Measurements from ENCODE around the gene KSR1.

The KSR1 gene

DNA sequence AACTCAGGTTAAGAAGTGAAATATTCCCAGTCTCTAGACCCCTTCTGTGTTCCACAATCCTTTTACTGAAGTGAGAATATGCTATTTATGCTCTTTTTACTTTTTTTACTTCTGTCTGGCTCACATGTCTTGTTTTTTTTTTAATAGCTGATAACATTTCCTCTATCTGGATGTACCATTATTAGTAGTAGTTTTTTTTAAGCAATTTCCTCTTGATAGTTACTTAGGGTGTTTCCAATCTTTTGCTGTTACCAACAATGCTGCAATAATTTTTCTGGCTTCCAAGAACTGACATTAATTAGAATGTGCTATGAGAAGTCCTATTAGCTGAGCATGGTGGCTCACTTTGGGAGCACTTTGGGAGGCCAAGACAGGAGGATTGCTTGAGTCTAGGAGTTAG lies 32.0 kb downstream of the KSR1 start:
- H3K27me3 ChIP-seq (replicated peaks; ENCODE audit: control insufficient read depth, insufficient read depth, low read length) = no peaks in the 10 kb centered on the region
- no peaks in the 10 kb centered on the region for H3K9me3 ChIP-seq (ENCODE audit: control insufficient read depth, low read length)
- no peak overlapping the region for H3K4me3 ChIP-seq (ENCODE audit: low read length)
- no peaks in the 10 kb centered on the region for H3K36me3 ChIP-seq (ENCODE audit: control insufficient read depth, insufficient read depth, low read length, severe bottlenecking)
- no peak for DNase-seq (ENCODE audit: low read depth)
- peaks cover 24% of the 10 kb centered on the region for H3K4me1 ChIP-seq (ENCODE audit: control insufficient read depth, insufficient read depth, low read length)
- H3K9ac ChIP-seq (ENCODE audit: low read length) = no peak overlapping the region

DNA sequence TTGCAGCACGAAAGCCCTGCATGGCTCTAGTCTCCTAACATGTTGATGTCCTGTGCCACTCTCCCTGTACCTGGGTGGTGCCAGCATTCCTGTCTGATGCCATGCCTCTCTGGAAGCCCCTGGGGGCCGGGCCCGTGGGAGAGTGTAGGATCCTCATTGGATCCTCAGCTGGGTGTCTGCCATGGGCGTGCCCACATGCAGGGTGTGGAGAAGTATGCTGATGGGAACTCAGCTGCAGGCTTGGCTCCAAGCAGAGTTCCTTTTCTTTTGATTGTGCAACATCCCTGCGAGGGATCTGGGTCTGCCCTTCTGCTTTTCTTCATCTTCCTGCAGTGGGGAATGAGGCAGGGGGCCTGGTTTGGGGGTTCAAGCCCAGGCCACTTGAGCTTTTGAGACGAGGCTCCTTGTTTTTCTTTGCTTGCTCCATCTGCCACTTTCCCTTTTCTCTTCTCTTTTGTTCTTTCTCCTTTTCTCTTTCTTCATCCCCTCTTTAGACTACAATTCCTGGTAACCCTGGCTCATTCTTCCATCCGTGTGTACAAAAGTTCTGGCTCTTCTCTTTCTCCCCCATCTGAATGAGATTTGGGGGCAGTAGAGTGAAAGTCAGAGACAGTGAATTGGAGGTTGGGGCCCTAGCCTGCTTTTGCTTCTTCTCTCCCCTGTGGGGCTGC lies 32.9 kb downstream of the KSR1 start:
- Histone ChIP-seq H3K36me3 (ENCODE audit: control insufficient read depth, insufficient read depth, low read length, severe bottlenecking) (no peaks in the 10 kb centered on the region), H3K4me1 (ENCODE audit: control insufficient read depth, insufficient read depth, low read length) (peaks cover 33% of the 10 kb centered on the region), H3K9ac (ENCODE audit: low read length) (peak overlapping the region; percentile 22), H3K9me3 (ENCODE audit: control insufficient read depth, low read length) (no peaks in the 10 kb centered on the region), H3K27me3 (replicated peaks; ENCODE audit: control insufficient read depth, insufficient read depth, low read length) (no peaks in the 10 kb centered on the region), H3K4me3 (ENCODE audit: low read length) (peak overlapping the region; percentile 24)
- DNase-seq (ENCODE audit: low read depth) = peak; percentile 90

DNA sequence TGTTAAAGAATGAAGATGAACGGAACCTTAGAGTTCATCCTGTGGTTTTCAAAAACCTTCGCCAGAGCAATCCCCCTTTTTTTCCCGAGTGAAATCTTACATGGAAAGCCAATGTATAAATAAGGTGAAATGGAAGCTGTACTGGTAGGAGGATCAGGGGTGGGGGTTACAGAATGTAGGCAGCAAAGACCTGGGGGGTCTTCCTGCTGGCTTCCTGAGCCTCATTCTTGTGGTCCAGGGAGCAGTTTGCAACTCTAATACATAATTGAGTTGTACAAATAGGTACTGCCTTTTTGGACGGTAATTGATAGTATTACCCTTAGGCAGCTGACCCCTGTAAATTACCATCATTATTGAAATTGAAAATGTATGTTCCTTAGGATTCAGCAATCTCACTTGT lies 34.1 kb downstream of the KSR1 start:
- no peaks in the 10 kb centered on the region for H3K9me3 ChIP-seq (ENCODE audit: control insufficient read depth, low read length)
- no peak overlapping the region for H3K9ac ChIP-seq (ENCODE audit: low read length)
- no peaks in the 10 kb centered on the region for H3K27me3 ChIP-seq (replicated peaks; ENCODE audit: control insufficient read depth, insufficient read depth, low read length)
- H3K4me3 ChIP-seq (ENCODE audit: low read length) = no peak overlapping the region
- no peaks in the 10 kb centered on the region for H3K36me3 ChIP-seq (ENCODE audit: control insufficient read depth, insufficient read depth, low read length, severe bottlenecking)
- DNase-seq (ENCODE audit: low read depth) = no peak
- H3K4me1 ChIP-seq (ENCODE audit: control insufficient read depth, insufficient read depth, low read length) = peaks cover 45% of the 10 kb centered on the region

DNA sequence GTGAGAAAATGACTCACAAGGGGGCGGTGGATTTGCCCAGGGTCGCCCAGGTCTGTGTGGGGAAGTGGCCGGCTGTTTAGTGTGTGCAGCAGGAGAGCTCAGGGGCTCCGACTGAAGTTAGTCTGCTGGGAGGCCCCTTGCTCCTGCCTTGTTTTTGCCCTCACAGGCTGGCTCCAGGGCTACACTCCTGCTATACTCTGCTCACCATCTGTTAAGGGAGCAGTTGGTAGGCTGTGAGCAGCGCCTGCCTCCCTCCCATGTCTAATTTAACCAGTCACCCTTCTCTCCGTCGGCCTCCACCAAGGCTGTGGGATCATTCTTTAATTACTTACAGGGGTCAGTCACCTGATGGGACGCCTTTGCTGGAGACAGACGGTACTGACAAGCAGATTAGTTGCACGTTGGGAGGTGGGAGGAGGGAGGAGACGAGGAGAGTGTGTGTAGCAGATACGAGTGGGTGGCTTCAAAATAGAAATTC lies 35.5 kb downstream of the KSR1 start:
- DNase-seq (ENCODE audit: low read depth) = no peak

DNA sequence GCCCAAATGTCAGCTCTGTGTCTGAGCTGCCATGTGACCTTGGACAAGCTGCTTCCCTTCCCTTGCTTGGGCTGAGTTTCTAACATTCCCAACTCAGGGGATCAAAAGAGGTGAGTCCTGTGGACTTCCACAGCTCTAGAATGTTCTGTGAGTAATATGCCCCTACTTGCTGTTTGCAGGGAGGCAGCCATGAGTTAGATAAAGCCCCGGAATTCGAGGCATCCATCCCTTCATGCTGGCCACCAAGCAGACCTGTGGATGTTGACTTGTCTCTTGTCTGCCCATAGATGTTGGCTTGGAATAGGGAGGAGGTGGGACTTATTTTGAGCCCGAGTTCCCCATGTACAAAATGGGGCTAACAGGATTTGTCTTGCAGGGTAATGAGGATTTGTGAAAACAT lies 36.2 kb downstream of the KSR1 start:
- no peak for DNase-seq (ENCODE audit: low read depth)
- Histone ChIP-seq H3K9ac (ENCODE audit: low read length) (no peak overlapping the region), H3K9me3 (ENCODE audit: control insufficient read depth, low read length) (no peaks in the 10 kb centered on the region), H3K27me3 (replicated peaks; ENCODE audit: control insufficient read depth, insufficient read depth, low read length) (no peaks in the 10 kb centered on the region), H3K4me3 (ENCODE audit: low read length) (no peak overlapping the region), H3K36me3 (ENCODE audit: control insufficient read depth, insufficient read depth, low read length, severe bottlenecking) (no peaks in the 10 kb centered on the region), H3K4me1 (ENCODE audit: control insufficient read depth, insufficient read depth, low read length) (peaks cover 51% of the 10 kb centered on the region)

More for the DNA sequence above, 35.5 kb downstream of the KSR1 start:
- peaks cover 51% of the 10 kb centered on the region for H3K4me1 ChIP-seq (ENCODE audit: control insufficient read depth, insufficient read depth, low read length)
- H3K36me3 ChIP-seq (ENCODE audit: control insufficient read depth, insufficient read depth, low read length, severe bottlenecking) = no peaks in the 10 kb centered on the region
- H3K9ac ChIP-seq (ENCODE audit: low read length) = no peak overlapping the region
- no peaks in the 10 kb centered on the region for H3K27me3 ChIP-seq (replicated peaks; ENCODE audit: control insufficient read depth, insufficient read depth, low read length)
- no peak overlapping the region for H3K4me3 ChIP-seq (ENCODE audit: low read length)
- H3K9me3 ChIP-seq (ENCODE audit: control insufficient read depth, low read length) = no peaks in the 10 kb centered on the region

DNA sequence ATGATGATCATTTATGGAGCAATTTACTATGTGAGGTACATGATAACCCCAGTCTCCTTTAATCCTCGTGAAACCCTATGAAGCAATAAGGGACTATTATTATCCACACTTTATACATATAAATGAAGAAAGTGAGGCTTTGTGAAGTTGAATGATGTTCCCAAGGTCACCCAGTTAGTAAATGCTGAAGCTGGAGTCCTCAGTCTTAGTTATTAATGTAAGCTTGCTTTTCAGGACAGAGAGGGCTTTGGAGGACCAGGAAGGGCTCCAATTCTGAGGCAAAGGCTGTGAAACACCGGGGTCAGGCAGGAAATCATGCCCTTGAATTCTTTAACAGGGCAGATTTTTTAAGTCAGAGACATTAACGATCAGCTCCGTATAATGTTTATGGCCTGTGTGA lies 36.8 kb downstream of the KSR1 start:
- no peak overlapping the region for H3K9ac ChIP-seq (ENCODE audit: low read length)
- no peak for DNase-seq (ENCODE audit: low read depth)
- no peaks in the 10 kb centered on the region for H3K36me3 ChIP-seq (ENCODE audit: control insufficient read depth, insufficient read depth, low read length, severe bottlenecking)
- no peaks in the 10 kb centered on the region for H3K9me3 ChIP-seq (ENCODE audit: control insufficient read depth, low read length)
- no peak overlapping the region for H3K4me3 ChIP-seq (ENCODE audit: low read length)
- no peaks in the 10 kb centered on the region for H3K27me3 ChIP-seq (replicated peaks; ENCODE audit: control insufficient read depth, insufficient read depth, low read length)
- peaks cover 49% of the 10 kb centered on the region for H3K4me1 ChIP-seq (ENCODE audit: control insufficient read depth, insufficient read depth, low read length)

DNA sequence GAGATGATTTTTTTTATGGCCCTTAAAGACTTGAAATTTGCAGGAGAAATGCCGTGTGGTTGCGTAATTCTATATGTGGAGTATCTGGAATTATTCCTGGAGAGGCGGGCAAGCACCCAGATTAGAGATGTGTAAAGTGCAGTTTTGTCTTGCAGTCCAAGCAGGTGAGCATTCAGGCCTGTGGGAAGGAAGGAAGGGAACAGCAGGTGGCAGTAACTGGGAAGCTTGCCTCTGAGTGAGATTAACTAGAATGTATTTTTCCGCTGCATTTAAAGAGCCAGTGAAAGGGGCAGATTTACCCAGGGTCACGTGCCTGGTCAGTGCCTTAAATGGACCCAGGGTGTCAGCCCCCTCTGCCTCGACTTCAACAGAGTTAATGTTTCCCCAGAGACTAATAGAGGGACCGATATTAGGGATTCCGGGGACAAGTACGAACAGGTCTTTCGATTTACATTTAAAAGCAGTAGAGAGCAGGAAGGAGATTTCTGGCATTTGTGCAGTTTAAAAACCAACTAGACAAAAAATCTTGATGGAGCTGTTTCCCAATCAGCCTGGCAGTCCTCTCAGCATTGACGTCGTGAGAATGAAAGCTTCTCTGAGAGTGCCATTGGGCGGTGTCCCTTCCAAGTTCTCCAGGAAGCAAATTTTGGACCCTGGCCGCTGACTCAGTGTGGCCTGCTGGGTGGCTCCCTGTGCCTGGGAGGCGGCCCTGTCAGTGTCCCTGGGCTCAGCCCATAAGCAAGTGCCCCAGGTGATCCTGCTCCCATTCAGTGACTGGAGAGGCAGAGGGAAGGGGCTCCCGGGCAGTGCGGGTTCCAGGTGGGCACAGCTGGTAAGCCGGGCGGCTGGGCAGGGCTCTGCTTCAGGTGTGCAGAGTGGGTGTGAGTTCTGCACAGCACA lies 38.2 kb downstream of the KSR1 start:
- H3K9ac ChIP-seq (ENCODE audit: low read length) = peak overlapping the region; percentile 44
- peaks cover 37% of the 10 kb centered on the region for H3K4me1 ChIP-seq (ENCODE audit: control insufficient read depth, insufficient read depth, low read length)
- H3K9me3 ChIP-seq (ENCODE audit: control insufficient read depth, low read length) = no peaks in the 10 kb centered on the region
- H3K36me3 ChIP-seq (ENCODE audit: control insufficient read depth, insufficient read depth, low read length, severe bottlenecking) = no peaks in the 10 kb centered on the region
- peak overlapping the region; percentile 70 for H3K4me3 ChIP-seq (ENCODE audit: low read length)
- H3K27me3 ChIP-seq (replicated peaks; ENCODE audit: control insufficient read depth, insufficient read depth, low read length) = no peaks in the 10 kb centered on the region
- DNase-seq (ENCODE audit: low read depth) = peak; percentile 30

DNA sequence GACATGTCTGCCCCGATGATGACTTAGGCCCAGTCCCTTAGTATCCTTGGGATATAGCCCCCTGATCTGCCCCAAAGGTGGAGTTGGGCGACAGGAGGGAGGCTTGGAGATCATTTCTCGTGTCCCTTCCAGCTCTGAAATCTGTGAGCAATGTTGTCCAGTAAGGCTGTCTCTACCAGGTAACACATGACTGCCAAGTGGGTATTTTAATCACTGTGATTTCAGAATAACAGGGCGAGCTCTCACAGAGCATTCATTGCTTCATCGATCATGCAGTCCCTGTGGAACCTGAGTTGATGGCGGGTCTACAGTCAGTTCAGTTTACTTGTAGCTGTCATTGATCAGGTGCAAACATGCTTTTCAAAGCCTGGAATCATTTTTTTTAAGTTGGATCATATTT lies 39.2 kb downstream of the KSR1 start:
- Histone ChIP-seq H3K27me3 (replicated peaks; ENCODE audit: control insufficient read depth, insufficient read depth, low read length) (no peaks in the 10 kb centered on the region), H3K9me3 (ENCODE audit: control insufficient read depth, low read length) (no peaks in the 10 kb centered on the region), H3K36me3 (ENCODE audit: control insufficient read depth, insufficient read depth, low read length, severe bottlenecking) (no peaks in the 10 kb centered on the region), H3K9ac (ENCODE audit: low read length) (no peak overlapping the region), H3K4me1 (ENCODE audit: control insufficient read depth, insufficient read depth, low read length) (peaks cover 32% of the 10 kb centered on the region), H3K4me3 (ENCODE audit: low read length) (no peak overlapping the region)
- DNase-seq (ENCODE audit: low read depth) = peak; percentile 35

DNA sequence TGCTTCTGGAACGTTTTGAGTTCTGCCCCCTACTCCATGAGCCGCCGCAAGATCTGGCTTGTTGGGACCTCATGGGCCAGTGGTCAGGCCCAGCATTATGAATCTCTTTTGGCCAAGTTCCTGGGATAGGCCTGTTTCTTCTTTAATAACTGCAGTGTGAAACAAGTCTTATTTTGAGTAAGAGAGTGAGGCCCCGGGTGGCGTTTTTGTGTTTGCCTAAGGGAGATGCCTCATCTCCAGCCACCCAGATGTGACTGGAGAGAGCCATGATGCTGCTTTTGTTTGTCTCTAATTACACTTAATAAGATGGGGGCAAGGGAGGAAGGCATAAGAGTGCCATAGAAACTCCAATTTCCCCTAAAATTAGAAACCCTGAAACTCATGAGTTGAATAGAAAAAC lies 39.8 kb downstream of the KSR1 start:
- no peak overlapping the region for H3K9ac ChIP-seq (ENCODE audit: low read length)
- H3K4me3 ChIP-seq (ENCODE audit: low read length) = no peak overlapping the region
- no peaks in the 10 kb centered on the region for H3K36me3 ChIP-seq (ENCODE audit: control insufficient read depth, insufficient read depth, low read length, severe bottlenecking)
- H3K9me3 ChIP-seq (ENCODE audit: control insufficient read depth, low read length) = no peaks in the 10 kb centered on the region
- no peak for DNase-seq (ENCODE audit: low read depth)
- peaks cover 32% of the 10 kb centered on the region for H3K4me1 ChIP-seq (ENCODE audit: control insufficient read depth, insufficient read depth, low read length)
- H3K27me3 ChIP-seq (replicated peaks; ENCODE audit: control insufficient read depth, insufficient read depth, low read length) = no peaks in the 10 kb centered on the region

DNA sequence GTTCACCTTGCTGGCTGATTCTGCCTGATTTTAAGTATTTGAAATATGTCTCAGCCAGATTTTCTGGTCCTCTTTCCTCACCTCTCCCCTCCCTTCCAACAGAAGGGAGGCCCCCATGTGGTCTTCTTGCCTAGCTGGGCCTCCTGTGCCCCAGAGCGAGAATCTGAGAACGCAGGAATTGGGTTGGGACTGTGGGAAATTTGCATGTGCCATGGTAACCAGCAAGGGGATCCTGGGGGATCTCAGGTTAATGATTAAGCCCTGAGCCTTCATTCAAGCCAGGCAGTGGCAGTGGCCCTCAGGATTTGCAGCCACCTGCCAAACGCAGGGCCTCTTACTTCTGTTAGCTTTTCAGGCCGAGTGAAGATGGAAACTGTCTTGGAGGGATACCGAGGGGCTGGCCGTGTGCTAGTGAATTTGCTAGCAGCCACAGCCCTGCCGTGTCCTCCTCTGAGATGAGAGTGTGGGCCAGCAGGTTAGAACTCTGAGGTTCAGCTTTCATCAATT lies 40.2 kb downstream of the KSR1 start:
- H3K9me3 ChIP-seq (ENCODE audit: control insufficient read depth, low read length) = no peaks in the 10 kb centered on the region
- no peaks in the 10 kb centered on the region for H3K36me3 ChIP-seq (ENCODE audit: control insufficient read depth, insufficient read depth, low read length, severe bottlenecking)
- H3K9ac ChIP-seq (ENCODE audit: low read length) = no peak overlapping the region
- no peaks in the 10 kb centered on the region for H3K27me3 ChIP-seq (replicated peaks; ENCODE audit: control insufficient read depth, insufficient read depth, low read length)
- H3K4me1 ChIP-seq (ENCODE audit: control insufficient read depth, insufficient read depth, low read length) = peaks cover 32% of the 10 kb centered on the region
- no peak overlapping the region for H3K4me3 ChIP-seq (ENCODE audit: low read length)
- DNase-seq (ENCODE audit: low read depth) = no peak

DNA sequence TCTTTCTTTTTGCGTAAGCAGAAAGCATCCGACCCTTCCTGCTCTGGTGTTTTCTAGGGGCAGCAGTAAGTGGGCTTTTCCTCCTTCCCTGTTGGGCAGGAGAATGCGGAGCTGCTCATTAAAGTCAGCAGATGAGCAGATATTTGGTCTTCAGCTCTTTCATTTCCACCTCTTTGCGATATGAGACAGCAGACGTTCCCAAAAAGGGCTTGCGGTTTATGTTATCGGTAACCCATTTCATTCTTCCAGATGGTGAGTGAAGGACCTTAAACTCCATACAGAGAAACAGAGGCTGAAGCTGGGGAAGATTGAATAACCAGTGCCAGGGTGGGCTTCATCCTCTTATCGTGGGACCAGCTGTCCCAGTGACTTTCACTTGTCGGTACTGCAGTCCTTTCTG lies 40.7 kb downstream of the KSR1 start:
- H3K36me3 ChIP-seq (ENCODE audit: control insufficient read depth, insufficient read depth, low read length, severe bottlenecking) = no peaks in the 10 kb centered on the region
- H3K4me1 ChIP-seq (ENCODE audit: control insufficient read depth, insufficient read depth, low read length) = peaks cover 32% of the 10 kb centered on the region
- H3K9ac ChIP-seq (ENCODE audit: low read length) = no peak overlapping the region
- no peak overlapping the region for H3K4me3 ChIP-seq (ENCODE audit: low read length)
- H3K27me3 ChIP-seq (replicated peaks; ENCODE audit: control insufficient read depth, insufficient read depth, low read length) = no peaks in the 10 kb centered on the region
- no peak for DNase-seq (ENCODE audit: low read depth)
- H3K9me3 ChIP-seq (ENCODE audit: control insufficient read depth, low read length) = peaks cover 4% of the 10 kb centered on the region

Measured in adipocyte (in vitro differentiated cells).